SU-DHL-6 (cell line): Measurements from ENCODE around the gene CTNND2.

Experiments used
- EZH2phosphoT487 ChIP-seq: fragments of 200-600 bp; sonication (generic), shearing (Covaris generic); conservative IDR thresholded peaks from 2 replicates; pipeline ENCODE4 v1.6.1; 2018; ENCODE audit warnings: mild to moderate bottlenecking, antibody characterized with exemption, low read length, moderate library complexity, mixed read lengths
- TF ChIP-seq, protein P1 (sequence below): fragments of 200-600 bp; sonication (generic); IDR thresholded peaks from one replicate; pipeline ENCODE4 v1.5.1; 2017; ENCODE audit warnings: antibody characterized with exemption, mild to moderate bottlenecking, low read length, moderate library complexity; ENCODE audit not compliant: insufficient read depth, poor library complexity, severe bottlenecking

DNA sequence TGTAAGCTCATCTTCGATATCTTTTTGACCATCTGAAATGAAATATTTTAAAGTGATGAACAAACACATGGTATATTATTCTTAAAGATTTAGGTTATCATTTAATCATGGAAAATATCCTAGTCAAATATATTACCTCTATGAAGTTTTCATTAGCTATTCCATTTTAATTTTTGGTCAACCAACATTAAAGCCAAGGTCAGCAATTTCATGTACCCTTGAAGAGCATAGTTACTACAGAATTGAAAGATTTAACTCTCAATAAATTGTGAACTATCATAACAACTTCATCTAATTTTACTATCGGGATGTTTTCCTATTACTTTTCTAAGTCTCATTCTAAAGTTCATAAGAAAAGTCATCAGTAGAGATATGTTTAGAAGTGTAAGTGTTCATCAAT lies 492.6 kb downstream of the CTNND2 start:
- TF ChIP-seq, protein P1, sequence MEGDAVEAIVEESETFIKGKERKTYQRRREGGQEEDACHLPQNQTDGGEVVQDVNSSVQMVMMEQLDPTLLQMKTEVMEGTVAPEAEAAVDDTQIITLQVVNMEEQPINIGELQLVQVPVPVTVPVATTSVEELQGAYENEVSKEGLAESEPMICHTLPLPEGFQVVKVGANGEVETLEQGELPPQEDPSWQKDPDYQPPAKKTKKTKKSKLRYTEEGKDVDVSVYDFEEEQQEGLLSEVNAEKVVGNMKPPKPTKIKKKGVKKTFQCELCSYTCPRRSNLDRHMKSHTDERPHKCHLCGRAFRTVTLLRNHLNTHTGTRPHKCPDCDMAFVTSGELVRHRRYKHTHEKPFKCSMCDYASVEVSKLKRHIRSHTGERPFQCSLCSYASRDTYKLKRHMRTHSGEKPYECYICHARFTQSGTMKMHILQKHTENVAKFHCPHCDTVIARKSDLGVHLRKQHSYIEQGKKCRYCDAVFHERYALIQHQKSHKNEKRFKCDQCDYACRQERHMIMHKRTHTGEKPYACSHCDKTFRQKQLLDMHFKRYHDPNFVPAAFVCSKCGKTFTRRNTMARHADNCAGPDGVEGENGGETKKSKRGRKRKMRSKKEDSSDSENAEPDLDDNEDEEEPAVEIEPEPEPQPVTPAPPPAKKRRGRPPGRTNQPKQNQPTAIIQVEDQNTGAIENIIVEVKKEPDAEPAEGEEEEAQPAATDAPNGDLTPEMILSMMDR = no peak
- TF ChIP-seq EZH2phosphoT487 = no peak
